ENCODE data around the gene MYO18A.
A peak's percentile ranks its signal among the peaks of the same experiment; 100 is the strongest.

The MYO18A gene

DNA sequence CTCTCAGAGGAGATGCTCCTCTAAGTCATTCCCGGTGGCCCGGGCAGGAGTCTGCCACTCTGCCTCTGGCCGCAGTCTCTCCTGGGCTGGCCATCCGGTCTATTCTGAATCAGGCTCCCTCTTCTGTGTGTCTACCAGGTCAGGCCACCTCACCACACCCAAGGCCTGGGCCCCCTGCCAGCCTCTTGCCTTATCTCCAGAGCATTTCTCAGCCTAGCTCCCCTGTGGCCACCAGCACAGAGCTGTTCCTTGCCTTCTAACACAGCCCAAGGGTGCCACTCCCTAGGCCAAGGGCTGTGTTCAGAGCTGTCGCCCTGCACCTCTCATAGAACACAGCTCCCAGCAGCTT is 55.3 kb downstream of the MYO18A start:
- no peak for DNase-seq (ENCODE audit: low read depth in 3 of 3)

GRCh38 chr17:29124135-29124924 is 55.9 kb downstream of the MYO18A start:
- no peak for DNase-seq (ENCODE audit: low read depth in 3 of 3)

- no peak for DNase-seq (ENCODE audit: low read depth in 3 of 3)
Measured at GRCh38 chr17:29123111-29123510, 57.1 kb downstream of the MYO18A start.

DNA sequence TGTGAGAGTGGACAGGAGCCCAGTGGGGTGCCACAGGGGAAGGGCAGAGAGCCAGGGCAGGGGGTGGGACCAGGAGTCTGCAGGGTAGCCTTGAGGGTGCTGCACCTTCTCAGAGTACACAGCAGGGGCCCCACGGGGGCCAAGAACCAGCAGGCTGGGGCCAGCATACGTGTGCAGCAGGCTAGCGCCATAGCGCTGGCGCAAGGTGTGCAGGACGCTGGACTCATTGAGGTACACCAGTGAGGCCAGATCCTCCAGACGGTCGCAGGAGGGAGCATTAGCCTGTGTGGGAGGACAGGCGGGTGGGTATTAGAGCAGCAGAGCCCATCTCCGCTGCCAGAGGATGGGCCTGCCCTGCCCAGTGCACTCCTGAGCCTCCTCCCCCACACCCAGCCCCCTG is 58.8 kb downstream of the MYO18A start:
- DNase-seq (ENCODE audit: low read depth in 3 of 3), result no peak

DNA sequence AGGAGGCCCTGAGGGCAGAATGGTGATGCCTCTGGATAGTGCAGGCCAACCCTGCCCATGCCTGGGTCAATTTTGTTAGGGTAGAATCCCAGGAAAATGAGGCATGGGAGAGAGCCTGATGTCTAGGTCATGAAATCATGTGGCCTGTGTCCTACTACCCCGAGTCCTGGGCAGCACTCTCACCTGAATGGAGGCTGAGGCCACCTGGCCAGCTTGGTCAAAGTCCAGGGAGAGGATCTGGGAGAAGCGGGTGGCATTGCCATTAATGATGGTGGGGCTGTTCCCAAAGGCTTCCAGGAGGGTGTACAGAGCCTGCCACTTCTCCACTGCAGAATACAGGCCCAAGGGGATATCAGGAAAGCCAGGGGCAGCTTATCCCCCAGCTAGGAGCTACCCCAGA is 59.8 kb downstream of the MYO18A start:
- DNase-seq (ENCODE audit: low read depth in 3 of 3), result no peak

GRCh38 chr17:29119265-29119664 is 60.9 kb downstream of the MYO18A start:
- DNase-seq (ENCODE audit: low read depth in 3 of 3), result no peak

DNA sequence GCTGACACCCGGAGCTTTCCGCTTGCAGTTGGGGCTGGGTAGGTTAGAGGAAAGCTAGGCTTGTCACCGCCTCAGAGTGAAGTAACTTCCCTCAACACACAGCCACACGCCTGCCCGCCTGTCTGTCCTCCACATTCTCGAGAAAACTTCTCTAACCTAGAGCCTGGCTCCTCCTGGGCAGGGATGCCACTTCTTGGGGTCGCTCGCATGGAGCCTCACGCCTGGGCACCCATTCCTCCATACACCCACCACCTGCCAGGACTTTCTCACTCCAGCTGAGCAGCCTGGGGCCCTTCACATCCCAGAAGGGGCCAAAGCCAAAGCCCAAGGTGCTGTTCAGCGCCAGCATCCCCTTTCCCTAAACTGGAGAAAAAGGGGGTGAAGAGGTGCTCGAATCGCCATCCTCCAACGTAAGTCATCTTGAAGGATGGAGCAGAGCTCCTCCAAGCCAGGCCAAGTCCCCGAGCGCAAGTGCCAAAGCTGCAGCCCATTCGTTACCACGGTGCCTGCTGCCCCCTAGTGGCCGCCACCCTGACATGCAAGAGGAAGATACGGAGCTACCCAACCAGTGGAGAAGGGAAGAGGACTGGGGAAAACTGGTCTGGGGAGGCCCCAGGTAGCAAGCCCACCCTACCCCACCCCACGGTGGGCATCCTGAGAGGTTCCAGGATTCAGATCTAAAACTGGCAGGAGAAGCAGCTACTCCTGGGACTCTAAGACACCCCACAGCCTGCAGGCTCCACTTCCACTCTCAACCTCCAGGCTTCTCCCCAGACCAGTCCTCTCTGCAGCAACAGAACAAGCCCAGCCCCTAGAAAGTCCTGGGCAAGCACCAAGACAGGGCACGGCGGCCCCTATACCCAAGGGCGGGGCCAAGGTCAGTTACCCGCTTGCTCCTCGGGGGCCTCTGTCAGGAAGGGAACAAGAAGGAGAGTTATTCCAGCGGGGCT is 63.1 kb downstream of the MYO18A start:
- peak; percentile 55 to 69 (median 66) for DNase-seq (ENCODE audit: low read depth in 3 of 3)

- peak in 1 of 3 experiments; percentile 19 for DNase-seq (ENCODE audit: low read depth in 3 of 3)
Measured at GRCh38 chr17:29115961-29116803, 64.0 kb downstream of the MYO18A start.

DNA sequence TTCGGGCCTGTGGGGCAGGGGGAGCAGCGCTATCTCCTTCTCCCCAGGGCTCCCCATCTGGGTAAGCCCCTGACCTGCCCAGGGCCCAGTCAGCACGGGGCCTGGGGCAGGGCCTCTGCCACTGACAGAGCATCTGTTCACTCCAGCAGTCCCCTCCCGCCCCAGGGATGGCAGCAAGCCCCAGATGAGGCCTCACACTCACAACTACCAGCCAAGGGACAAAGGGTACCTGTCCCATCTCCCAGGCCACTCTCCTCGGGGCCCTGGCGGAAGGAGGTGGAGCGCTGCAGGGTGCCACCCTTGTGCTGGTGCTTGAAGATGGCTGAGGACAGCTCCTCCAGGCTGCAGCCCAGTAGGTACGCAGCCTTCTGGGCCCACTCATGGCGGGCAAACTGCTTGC is 64.8 kb downstream of the MYO18A start:
- no peak for DNase-seq (ENCODE audit: low read depth in 3 of 3)

GRCh38 chr17:29114141-29114540 is 66.1 kb downstream of the MYO18A start:
- no peak for DNase-seq (ENCODE audit: low read depth in 3 of 3)

DNA sequence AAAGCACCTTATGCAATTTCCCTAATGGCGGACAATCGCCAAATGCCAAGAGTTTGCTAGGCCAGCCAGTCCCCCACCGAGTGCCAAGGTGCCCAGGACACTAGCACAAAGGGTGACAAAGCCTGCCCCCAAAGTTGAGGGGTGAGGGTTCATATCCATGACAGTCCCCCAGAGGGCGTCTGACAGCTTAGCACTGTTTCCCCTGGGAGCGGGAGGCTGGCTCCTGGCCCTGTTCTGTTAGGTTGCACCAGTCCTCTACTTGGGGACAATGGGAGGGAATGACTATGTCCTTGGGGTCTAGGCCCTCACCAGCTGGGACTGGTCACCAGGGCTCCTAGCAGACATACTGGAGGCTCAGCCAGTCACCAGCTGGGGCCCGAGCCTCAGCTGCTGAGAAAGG is 66.9 kb downstream of the MYO18A start:
- no peak for DNase-seq (ENCODE audit: low read depth in 3 of 3)

DNA sequence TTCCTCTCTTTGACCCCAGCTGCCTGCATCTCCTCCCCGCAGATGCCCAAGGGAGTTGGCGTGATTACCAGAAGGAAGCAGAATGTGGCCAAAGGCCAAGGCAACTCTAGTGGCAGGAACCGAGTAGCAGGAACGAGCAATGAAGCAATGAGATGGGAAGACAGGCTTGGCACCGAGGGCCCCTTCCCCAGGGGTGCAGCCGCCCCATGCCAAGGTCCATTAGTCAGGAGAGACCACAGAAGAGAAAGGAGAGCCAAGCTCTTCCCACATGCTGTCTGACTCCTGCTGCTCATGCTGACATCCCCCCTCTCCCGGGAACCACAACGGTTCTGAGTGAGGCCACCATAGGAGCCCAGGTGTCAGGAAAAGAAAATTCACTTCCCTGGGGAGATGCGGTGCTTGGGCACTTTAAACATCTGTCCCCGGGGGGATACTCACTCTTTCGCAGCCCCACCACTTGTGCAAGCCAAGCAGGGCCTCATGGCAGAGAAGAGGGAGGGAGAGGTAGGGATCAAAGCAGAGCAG is 67.4 kb downstream of the MYO18A start:
- DNase-seq (ENCODE audit: low read depth in 3 of 3), result no peak

GRCh38 chr17:29111816-29112499 is 68.2 kb downstream of the MYO18A start:
- DNase-seq (ENCODE audit: low read depth in 3 of 3), result peak; percentile 52 to 67 (median 59)

DNA sequence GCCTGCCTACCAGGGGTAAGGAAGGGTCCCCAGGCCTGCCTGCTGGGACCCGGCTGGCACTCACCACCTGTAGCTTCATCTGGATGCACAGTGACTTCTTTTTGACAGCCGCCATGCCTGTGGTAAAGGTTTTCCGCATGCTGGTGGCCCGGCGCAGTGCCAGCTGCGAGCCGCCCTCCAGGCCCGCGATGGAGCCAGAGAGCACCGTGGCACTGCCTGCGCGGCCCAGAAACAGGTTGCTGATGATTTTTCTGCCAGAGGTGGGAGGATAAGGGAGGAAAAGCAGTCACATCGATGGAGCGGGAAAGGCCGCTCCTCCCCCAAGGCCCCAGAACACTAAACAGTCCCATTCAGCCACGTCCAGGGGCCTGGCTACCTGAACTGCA is 69.8 kb downstream of the MYO18A start:
- no peak for DNase-seq (ENCODE audit: low read depth in 3 of 3)

GRCh38 chr17:29109477-29110371 is 70.5 kb downstream of the MYO18A start:
- DNase-seq (ENCODE audit: low read depth in 3 of 3), result no peak

- no peak for DNase-seq (ENCODE audit: low read depth in 3 of 3)
Measured at GRCh38 chr17:29108823-29109476, 71.2 kb downstream of the MYO18A start.

DNA sequence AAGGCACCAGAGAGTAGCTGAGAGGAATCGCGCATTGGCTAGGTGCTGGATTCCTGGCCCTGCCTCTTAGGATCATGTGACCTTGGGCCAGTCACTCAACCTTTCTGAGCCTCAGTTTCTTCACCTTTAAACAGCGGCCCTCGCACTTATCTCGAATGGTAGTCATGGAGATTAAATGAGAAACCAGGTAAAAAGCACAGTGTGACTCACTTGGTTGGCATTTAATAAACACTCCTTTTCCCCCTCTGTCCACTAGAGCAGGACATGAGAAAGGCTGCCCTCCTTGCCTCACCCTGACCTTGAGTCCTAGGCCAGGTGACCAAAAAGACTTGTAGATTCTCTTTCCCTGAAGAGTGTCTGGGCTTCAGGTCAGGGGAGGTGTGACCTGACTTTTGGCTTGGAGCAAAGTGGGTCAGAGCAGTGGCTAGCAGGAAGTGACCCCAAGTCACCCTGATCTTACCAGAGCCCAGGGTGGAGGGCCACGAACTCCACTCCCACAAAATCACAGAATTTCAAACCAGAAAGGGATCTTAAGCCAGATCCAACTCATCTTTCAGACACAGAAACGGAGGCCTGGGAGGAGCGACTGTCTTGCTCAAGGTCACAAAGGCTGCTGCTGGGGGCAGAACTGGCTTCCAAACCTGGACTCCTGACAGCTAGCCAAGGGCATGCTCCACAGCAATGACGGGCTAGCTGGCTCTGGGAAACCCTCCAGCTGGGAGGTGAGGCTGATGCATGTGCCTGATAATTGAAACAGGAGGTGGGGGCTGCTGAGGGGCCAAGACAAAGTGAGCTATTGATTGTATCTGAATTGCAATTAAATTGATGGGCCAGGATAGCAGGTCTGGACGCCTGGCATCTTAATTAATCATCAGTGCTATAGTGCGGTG is 72.0 kb downstream of the MYO18A start:
- no peak for DNase-seq (ENCODE audit: low read depth in 3 of 3)

DNA sequence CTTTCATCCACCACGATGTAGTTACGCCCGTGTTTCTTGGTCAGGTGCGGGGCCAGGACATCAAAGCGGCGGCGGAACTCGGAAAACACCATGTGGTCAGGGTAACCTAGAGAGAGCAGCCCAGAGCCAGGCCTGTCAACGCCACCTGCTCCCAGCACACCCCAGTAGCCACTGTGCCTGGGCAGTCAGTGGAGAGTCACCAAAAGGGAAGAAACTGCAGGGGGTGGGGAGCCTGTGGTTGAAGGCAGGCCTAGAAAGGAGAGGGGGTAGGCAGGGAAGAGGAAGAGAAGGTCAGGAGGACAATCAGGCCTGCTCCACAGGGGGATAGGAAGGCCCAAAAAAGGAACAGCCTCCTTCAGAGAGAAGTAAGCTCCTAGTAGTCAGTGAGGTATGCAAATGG is 73.1 kb downstream of the MYO18A start:
- DNase-seq (ENCODE audit: low read depth in 3 of 3), result no peak

GRCh38 chr17:29103341-29103740 is 76.9 kb downstream of the MYO18A start:
- no peak for DNase-seq (ENCODE audit: low read depth in 3 of 3)

Data from stimulated activated CD4-positive, alpha-beta T cell treated with anti-CD3 and anti-CD28 coated beads, TNF-alpha, amount 100 ng/mL, for 4 hours (primary cell).